ELF-1 (cell line): ENCODE data around the gene MAST4.

Source experiments
- DNase-seq: peaks from one replicate; pipeline ENCODE4 v3.0.0-alpha.2; 2016; ENCODE audit warnings: low read depth, low spot score

Gene MAST4

GRCh38 chr5:67015541-67016191 is 419.5 kb downstream of the MAST4 start:
- peak; percentile 16 for DNase-seq

DNA sequence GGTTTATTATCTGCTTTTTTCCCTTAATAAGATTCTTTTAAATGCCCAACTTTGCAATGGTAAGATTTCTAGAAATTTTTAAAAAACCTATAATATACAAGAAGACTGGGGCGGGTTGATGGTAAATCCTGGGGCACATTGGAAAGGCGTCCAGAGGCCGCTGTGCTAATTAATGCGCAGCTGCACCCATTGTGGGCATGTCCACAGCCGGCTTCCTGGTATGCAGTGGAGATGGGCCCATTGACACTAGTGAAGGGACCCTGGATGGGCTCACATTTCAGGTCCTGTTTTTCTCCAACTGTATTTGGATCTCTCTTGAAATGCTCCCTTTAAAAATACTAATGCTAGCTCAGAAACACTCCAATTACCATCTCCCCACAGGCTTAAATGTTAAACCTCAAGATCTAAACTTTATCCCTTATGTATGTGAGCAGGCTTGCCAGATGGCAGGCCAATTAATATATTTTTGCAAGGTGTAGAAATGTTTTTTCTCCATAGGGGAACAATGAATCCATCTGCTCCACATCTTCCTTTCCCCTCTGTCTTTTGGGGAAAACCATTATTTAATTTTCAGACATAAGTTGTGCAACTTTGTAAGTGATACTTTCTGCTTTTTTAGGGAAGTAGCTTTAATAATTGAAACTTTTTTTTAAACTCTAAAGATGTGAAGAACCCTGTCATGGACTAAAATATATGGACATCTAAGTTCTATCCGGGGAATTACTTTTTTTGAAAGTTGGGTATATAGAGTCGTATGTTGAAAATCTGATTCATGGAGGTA is 423.1 kb downstream of the MAST4 start:
- no peak for DNase-seq

GRCh38 chr5:67020096-67020615 is 424.0 kb downstream of the MAST4 start:
- no peak for DNase-seq

DNA sequence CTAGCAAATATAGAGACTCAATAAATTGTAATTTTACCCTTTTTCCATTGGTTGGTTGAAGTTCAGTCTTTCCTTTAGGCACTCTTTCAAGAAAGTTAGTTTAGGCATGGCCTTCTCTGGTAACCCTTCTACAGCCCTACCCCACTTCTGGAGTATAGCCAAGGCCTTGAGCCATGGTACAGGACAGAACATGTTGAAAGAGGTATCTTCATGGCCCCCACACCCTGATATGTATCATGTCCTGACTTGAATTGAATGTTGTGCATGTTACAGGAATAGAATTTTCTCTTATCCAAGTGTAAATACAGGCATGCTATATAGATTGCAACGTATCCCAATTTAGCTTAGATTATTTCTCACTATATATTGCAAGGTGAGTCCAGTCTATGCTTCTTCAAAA is 424.8 kb downstream of the MAST4 start:
- DNase-seq: no peak

DNA sequence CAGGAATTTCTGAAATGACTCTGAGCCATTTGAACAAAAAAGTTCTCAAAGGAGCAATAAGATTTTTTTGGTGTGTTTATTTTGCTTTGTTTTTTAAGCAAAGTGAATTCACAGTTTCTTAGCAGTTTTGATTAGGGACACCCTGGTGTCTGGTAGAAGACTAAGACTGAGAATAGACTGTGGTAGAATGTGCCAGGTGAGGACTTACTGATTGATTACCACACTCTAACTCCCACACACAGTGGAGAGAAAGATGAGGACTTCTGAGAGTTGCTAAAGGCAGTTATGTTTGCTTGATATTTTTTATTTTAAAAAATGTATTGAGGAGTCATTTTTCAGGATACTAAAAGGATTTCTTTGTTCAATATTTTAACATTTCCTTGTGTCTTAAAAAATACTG is 425.3 kb downstream of the MAST4 start:
- DNase-seq: no peak

GRCh38 chr5:67021962-67022361 is 425.8 kb downstream of the MAST4 start:
- no peak for DNase-seq

GRCh38 chr5:67025457-67025856 is 429.3 kb downstream of the MAST4 start:
- no peak for DNase-seq

GRCh38 chr5:67026278-67026677 is 430.1 kb downstream of the MAST4 start:
- DNase-seq: no peak

DNA sequence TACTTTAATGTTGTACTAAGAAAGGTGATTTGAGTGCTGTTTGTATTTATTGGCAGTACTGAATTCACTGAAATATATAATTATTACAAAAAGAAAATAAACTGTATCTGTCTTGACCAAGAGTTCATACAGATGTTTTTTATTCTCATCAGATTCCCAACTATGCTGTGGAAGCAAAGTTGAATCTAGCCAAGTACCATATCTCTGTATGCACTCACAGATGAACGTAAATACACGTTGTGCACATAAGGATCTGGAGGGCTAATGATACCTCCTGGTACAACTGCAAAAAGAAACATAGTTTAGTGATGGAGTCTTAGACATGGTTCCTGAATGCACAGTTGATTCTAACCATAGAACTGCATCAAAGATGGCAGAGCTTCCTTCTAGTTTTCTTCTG is 431.0 kb downstream of the MAST4 start:
- no peak for DNase-seq

- no peak for DNase-seq
Measured at GRCh38 chr5:67028371-67028770, 432.2 kb downstream of the MAST4 start.

DNA sequence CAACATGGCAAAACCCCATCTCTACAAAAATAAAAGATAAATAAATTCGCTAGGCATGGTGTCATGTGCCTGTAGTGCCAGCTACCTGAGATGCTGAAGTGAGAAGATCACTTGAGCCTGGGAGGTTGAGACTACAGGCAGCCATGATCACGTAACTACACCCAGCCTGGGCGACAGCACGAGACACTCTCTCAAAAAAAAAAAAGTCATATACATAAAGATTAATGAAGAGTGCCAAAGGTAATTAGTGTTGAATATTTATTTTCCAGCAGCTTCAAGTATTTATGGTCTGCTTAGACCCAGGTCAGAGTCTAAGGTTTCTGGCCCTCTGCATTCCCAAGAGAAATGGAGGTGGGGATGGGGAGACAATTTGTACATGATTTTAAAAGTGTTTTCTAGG is 432.7 kb downstream of the MAST4 start:
- DNase-seq: no peak

GRCh38 chr5:67029481-67029880 is 433.3 kb downstream of the MAST4 start:
- DNase-seq: no peak

DNA sequence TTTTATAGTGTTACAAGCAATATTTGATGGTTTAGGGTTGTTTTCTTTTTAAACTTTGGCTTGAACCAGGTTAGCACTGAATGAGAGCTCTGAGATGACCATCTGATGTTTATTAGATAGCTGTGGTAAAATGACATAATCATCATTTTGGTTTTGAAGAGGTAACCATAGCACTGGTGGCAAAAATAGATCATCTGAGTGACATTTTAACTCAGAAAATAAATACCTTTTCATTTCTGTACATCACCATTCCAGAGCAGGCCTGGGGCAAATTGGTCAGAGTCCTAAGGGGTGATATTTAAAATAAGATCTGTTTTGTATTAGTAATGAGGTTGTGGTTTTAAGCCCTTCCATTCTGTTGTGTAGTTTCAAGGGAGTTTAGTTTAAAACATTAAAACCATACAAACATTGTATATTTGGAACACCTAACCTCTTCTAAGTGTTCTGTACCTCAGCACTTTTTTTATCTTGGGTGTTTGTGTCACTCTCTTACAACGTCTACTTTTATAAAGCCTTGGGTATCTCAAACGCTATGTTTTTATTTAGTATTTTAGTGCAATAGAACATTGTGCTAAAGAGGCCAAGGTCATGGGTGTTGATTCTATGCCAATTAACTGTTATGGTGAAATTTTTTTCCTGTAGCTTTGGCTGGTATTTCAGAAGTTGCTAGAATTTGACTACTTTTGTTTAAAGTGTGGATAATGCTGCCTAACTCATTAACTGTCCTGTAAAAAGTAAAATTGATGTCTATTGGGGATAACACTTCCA is 434.3 kb downstream of the MAST4 start:
- DNase-seq: no peak

DNA sequence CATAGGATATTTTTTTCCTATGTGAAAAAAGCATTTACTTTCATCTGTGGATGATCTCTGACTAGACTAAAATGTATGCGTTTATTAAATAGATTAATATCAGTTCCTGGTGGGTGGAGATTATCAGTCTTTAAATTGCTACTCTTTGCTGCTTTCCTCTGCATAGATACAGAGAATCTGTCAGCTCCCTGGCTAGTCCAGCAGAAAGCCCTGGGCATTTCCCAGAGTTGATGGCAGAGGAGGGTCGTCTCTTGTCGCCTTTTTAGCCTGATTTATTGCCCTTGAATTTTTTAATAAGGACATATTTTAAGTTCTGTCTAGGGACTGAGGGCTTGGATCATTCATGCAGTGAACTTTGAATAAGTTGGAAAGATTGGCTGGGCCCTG is 434.9 kb downstream of the MAST4 start:
- DNase-seq: no peak

DNA sequence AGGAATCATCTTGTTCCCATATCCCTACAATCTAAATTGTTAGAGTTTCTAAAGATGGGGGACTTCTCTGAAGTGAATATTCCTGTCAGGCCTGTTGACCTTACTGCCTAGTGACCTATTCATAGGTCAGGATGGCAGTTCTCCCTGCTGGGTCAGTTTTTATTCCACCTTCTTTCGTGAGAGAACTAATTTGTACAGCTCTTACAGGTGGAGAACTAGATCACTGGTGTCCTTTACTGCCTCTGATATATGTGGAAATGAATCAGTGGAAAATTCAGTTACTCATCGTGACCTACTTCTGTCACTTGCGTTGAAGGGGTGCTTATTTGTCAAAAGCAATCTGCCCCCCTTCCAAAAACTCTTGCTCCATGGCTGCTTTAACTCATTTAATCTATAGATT is 435.5 kb downstream of the MAST4 start:
- no peak for DNase-seq

GRCh38 chr5:67032921-67033664 is 436.9 kb downstream of the MAST4 start:
- DNase-seq: no peak

DNA sequence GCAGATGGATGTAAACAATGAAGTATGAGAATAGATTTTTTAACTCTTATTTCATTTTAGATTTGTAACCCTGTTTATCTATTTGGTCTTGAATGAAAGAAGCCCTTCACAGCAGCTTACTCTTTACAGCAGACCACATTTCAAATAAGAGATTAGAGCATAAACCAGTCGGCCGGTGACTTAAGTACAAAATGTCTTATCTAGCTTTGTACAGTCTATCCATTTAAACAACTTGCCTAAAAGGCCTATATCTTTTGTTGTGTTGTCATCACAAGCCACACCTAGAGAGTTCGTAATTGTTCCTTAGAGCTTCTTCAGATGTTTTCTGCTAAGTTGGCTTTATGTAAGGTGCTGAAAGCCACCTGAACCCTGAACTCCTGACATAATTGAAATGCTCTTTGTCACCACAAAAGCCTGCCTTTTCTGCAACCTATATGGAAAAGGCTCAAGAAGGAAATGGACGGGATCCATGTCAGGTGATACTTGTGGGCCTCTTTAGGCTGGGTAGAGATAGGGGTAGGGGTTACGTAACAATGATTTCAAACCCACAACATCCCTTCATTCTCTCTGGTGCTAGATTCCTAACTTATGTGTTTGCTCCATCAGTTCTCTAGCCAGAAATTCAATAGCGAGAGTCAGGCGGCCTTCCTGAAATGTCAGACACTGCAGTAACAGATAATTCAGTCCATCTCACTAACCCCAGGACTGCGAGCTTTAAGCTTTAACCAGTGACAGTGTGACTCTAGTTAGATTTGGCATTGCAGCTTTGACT is 437.9 kb downstream of the MAST4 start:
- no peak for DNase-seq

- DNase-seq: no peak
Measured at GRCh38 chr5:67035098-67035740, 439.0 kb downstream of the MAST4 start.

- DNase-seq: no peak
Measured at GRCh38 chr5:67037171-67037570, 441.0 kb downstream of the MAST4 start.

DNA sequence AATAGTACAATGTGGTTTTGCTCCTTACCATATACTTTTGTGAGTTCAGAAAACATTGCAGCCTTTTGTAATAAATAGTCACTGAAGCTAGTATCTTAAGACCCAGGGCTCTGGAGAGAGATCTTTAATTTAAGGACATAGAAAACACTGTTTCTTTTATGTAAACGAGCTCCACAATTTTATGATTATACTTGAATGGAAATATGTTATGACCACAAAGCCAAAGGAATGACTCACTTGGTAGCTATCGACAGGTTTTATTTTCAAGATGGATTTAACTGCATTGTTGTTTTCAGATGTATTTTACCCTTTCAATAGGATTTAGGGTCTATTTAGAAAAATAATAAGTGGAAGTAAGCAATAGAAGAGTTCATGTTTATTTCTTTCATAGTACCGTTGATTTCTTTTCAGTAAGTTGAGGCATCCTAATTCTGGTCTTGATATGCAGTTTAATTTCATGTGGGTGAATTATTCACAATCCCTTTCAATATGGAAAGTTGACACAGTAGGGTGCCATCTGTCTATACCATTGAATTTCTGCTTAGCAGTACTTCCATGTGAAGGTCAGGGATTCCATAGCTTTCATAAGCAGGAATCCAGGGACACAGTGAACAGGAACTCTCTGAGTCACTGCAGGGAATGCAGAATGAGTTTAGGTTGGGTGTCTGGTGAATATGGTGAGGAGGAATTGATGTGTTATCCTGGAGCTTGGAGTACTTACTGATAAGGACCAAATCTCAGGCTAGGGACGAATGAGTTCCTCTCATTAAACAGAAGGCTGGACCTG is 442.8 kb downstream of the MAST4 start:
- DNase-seq: peak; percentile 20
